Glutamatergic neuron (in vitro differentiated cells): Measurements from ENCODE around the gene SP2. TPM values are rescaled to one million over a fixed set of nuclear protein-coding genes. Genes with fewer than 3 reads are reported as not detected.

ENCODE experiments used
- DNase-seq: peaks from one replicate; pipeline ENCODE4 v3.0.0; 2022
- H3K27ac Mint-ChIP-seq: one replicate; pipeline ENCODE4 v1.8.0; 2020; ENCODE audit warnings: mild to moderate bottlenecking, mixed read lengths, inconsistent platforms; ENCODE audit not compliant: unreplicated experiment
- H3K27me3 Mint-ChIP-seq: one replicate; pipeline ENCODE4 v1.8.0; 2020; ENCODE audit warnings: mild to moderate bottlenecking, moderate library complexity, mixed read lengths, inconsistent platforms; ENCODE audit not compliant: unreplicated experiment
- H3K36me3 Mint-ChIP-seq: one replicate; pipeline ENCODE4 v1.8.0; 2020; ENCODE audit warnings: mild to moderate bottlenecking, mixed read lengths, inconsistent platforms; ENCODE audit not compliant: unreplicated experiment
- H3K4me1 Mint-ChIP-seq: one replicate; pipeline ENCODE4 v1.8.0; 2020; ENCODE audit warnings: mild to moderate bottlenecking, low read depth, mixed read lengths, inconsistent platforms; ENCODE audit not compliant: unreplicated experiment
- H3K4me3 Mint-ChIP-seq: one replicate; pipeline ENCODE4 v1.8.0; 2020; ENCODE audit warnings: mild to moderate bottlenecking, mixed read lengths, inconsistent platforms; ENCODE audit not compliant: unreplicated experiment
- H3K9me3 Mint-ChIP-seq: one replicate; pipeline ENCODE4 v1.8.0; 2020; ENCODE audit warnings: mild to moderate bottlenecking, moderate library complexity, mixed read lengths, inconsistent platforms; ENCODE audit not compliant: unreplicated experiment
- CTCF ChIP-seq: fragments of 200-600 bp; sonication (generic); IDR thresholded peaks from one replicate; pipeline ENCODE4 v1.5.0; 2021; ENCODE audit not compliant: partially characterized antibody, unreplicated experiment
- total RNA-seq: library from RNA; stranded (reverse); fragmentation: NEBNext Ultra II Directional; extraction: Animal tissue kit (Norgen Biotek cat#: 25700); gene quantifications from one replicate; pipeline ENCODE4 v1.2.1, GENCODE V29; 2021; ENCODE audit not compliant: unreplicated experiment

The SP2 gene
- total RNA-seq, 1 donor from 2014 or later, result 17.8 TPM

GRCh38 chr17:47879028-47879585 lies 16.9 kb upstream of the SP2 start:
- no peaks in the 10 kb centered on the region for H3K36me3 Mint-ChIP-seq
- H3K27me3 Mint-ChIP-seq, result peaks cover 10% of the 10 kb centered on the region
- peaks cover 12% of the 10 kb centered on the region for H3K4me1 Mint-ChIP-seq
- H3K4me3 Mint-ChIP-seq, result no peak overlapping the region
- DNase-seq, result no peak
- H3K27ac Mint-ChIP-seq, result no peak overlapping the region
- no peak for TF ChIP-seq CTCF
- H3K9me3 Mint-ChIP-seq, result peaks cover 4% of the 10 kb centered on the region

- no peak overlapping the region for H3K4me3 Mint-ChIP-seq
Observed at GRCh38 chr17:47879776-47880454, 16.1 kb upstream of the SP2 start.

GRCh38 chr17:47882247-47882646 lies 13.8 kb upstream of the SP2 start:
- Mint-ChIP-seq H3K27ac (no peak overlapping the region), H3K27me3 (peaks cover 9% of the 10 kb centered on the region), H3K36me3 (no peaks in the 10 kb centered on the region), H3K9me3 (peaks cover 4% of the 10 kb centered on the region), H3K4me3 (no peak overlapping the region), H3K4me1 (peaks cover 3% of the 10 kb centered on the region)
- DNase-seq, result no peak
- TF ChIP-seq CTCF, result no peak

More at GRCh38 chr17:47879776-47880454, 16.1 kb upstream of the SP2 start:
- peaks cover 12% of the 10 kb centered on the region for H3K27me3 Mint-ChIP-seq
- no peak overlapping the region for H3K27ac Mint-ChIP-seq
- no peak for DNase-seq
- TF ChIP-seq CTCF, result no peak
- H3K4me1 Mint-ChIP-seq, result peaks cover 10% of the 10 kb centered on the region
- H3K9me3 Mint-ChIP-seq, result peaks cover 4% of the 10 kb centered on the region
- H3K36me3 Mint-ChIP-seq, result no peaks in the 10 kb centered on the region

- peaks cover 3% of the 10 kb centered on the region for H3K4me1 Mint-ChIP-seq
- H3K36me3 Mint-ChIP-seq, result no peaks in the 10 kb centered on the region
- no peak overlapping the region for H3K27ac Mint-ChIP-seq
- peaks cover 2% of the 10 kb centered on the region for H3K9me3 Mint-ChIP-seq
- TF ChIP-seq CTCF, result no peak
- H3K4me3 Mint-ChIP-seq, result no peak overlapping the region
- DNase-seq, result no peak
- peaks cover 8% of the 10 kb centered on the region for H3K27me3 Mint-ChIP-seq
Observed at GRCh38 chr17:47882695-47883588, 13.1 kb upstream of the SP2 start.
